IPS-20b (cell line): ENCODE data around the gene TNFRSF12A.
A peak's percentile ranks its signal among the peaks of the same experiment; 100 is the strongest.

ENCODE experiments used
- H3K27ac ChIP-seq: one replicate; pipeline ENCODE4 v1.5.1; 2013; ENCODE audit warnings: low read length
- H3K27me3 ChIP-seq: 2 replicates; pipeline ENCODE4 v1.6.1; 2013; ENCODE audit warnings: mild to moderate bottlenecking, low read length, inconsistent platforms; ENCODE audit not compliant: insufficient read depth
- H3K36me3 ChIP-seq: 2 replicates; pipeline ENCODE4 v1.6.1; 2013; ENCODE audit warnings: low read depth, mild to moderate bottlenecking, inconsistent platforms, low read length, moderate library complexity; ENCODE audit not compliant: insufficient read depth
- H3K4me1 ChIP-seq: 2 replicates; pipeline ENCODE4 v1.6.1; 2013; ENCODE audit warnings: mild to moderate bottlenecking, control low read depth, inconsistent platforms, low read length, moderate library complexity; ENCODE audit not compliant: insufficient read depth
- H3K4me3 ChIP-seq: 2 replicates; pipeline ENCODE4 v1.5.1; 2013; ENCODE audit warnings: mild to moderate bottlenecking, low read length, inconsistent platforms
- H3K9ac ChIP-seq: 2 replicates; pipeline ENCODE4 v1.6.1; 2013; ENCODE audit warnings: low read depth, mild to moderate bottlenecking, inconsistent platforms, low read length, moderate library complexity
- H3K9me3 ChIP-seq: 2 replicates; pipeline ENCODE4 v1.6.1; 2013; ENCODE audit warnings: mild to moderate bottlenecking, low read depth, low read length, inconsistent platforms; ENCODE audit not compliant: insufficient read depth

The TNFRSF12A gene

GRCh38 chr16:2977440-2977839 lies 42.7 kb upstream of the TNFRSF12A start:
- H3K27ac ChIP-seq = no peak overlapping the region
- H3K4me3 ChIP-seq = no peak overlapping the region
- peaks cover 11% of the 10 kb centered on the region for H3K4me1 ChIP-seq

GRCh38 chr16:2979669-2980226 lies 40.4 kb upstream of the TNFRSF12A start:
- Histone ChIP-seq H3K27me3 (no peaks in the 10 kb centered on the region), H3K36me3 (peaks cover 35% of the 10 kb centered on the region), H3K9ac (peak overlapping the region; percentile 93; the same call in 1 of the 2 replicates), H3K4me3 (peak overlapping the region; percentile 81), H3K9me3 (no peaks in the 10 kb centered on the region), H3K27ac (no peak overlapping the region), H3K4me1 (peaks cover 12% of the 10 kb centered on the region)

More at GRCh38 chr16:2977440-2977839, 42.7 kb upstream of the TNFRSF12A start:
- peaks cover 58% of the 10 kb centered on the region for H3K36me3 ChIP-seq
- H3K9ac ChIP-seq = no peak overlapping the region
- H3K9me3 ChIP-seq = no peaks in the 10 kb centered on the region
- no peaks in the 10 kb centered on the region for H3K27me3 ChIP-seq

GRCh38 chr16:2980227-2981176 lies 39.7 kb upstream of the TNFRSF12A start, which contains the start of gene PKMYT1:
Gene PKMYT1, minus strand, starts transcription at chr16:2980446. Its CDS starts 789 bp downstream, at chr16:2979657.
- peak within 1 kb of the TSS; percentile 81 for H3K4me3 ChIP-seq
- H3K4me1 ChIP-seq = peaks cover 12% of the 10 kb centered on the region

GRCh38 chr16:2981177-2981898 lies 38.8 kb upstream of the TNFRSF12A start:
- Histone ChIP-seq H3K27ac (peak overlapping the region; percentile 89), H3K9me3 (no peaks in the 10 kb centered on the region), H3K27me3 (no peaks in the 10 kb centered on the region), H3K36me3 (peaks cover 19% of the 10 kb centered on the region), H3K4me1 (peaks cover 12% of the 10 kb centered on the region), H3K9ac (peak overlapping the region; percentile 93), H3K4me3 (peak overlapping the region; percentile 81)

More at GRCh38 chr16:2980227-2981176, 39.7 kb upstream of the TNFRSF12A start, which contains the start of gene PKMYT1:
- Histone ChIP-seq H3K9ac (peak within 1 kb of the TSS; percentile 93), H3K36me3 (peaks cover 28% of the 10 kb centered on the region), H3K27me3 (no peaks in the 10 kb centered on the region), H3K27ac (peak within 1 kb of the TSS; percentile 89), H3K9me3 (no peaks in the 10 kb centered on the region)

- Histone ChIP-seq H3K36me3 (peaks cover 14% of the 10 kb centered on the region), H3K27ac (peak overlapping the region; percentile 89), H3K9ac (peak overlapping the region; percentile 93; the same call in 1 of the 2 replicates), H3K4me3 (peak overlapping the region; percentile 81), H3K27me3 (no peaks in the 10 kb centered on the region), H3K9me3 (no peaks in the 10 kb centered on the region), H3K4me1 (peaks cover 12% of the 10 kb centered on the region)
These were observed 38.3 kb upstream of the TNFRSF12A start for GRCh38 chr16:2981899-2982250.

GRCh38 chr16:2982402-2982801 lies 37.8 kb upstream of the TNFRSF12A start:
- peaks cover 12% of the 10 kb centered on the region for H3K4me1 ChIP-seq
- H3K36me3 ChIP-seq = peaks cover 9% of the 10 kb centered on the region
- no peaks in the 10 kb centered on the region for H3K27me3 ChIP-seq
- no peak overlapping the region; the same call in 1 of the 2 replicates for H3K9ac ChIP-seq
- H3K4me3 ChIP-seq = no peak overlapping the region
- H3K27ac ChIP-seq = no peak overlapping the region
- no peaks in the 10 kb centered on the region for H3K9me3 ChIP-seq

GRCh38 chr16:2983706-2984136 lies 36.4 kb upstream of the TNFRSF12A start:
- no peak overlapping the region for H3K9ac ChIP-seq
- no peaks in the 10 kb centered on the region for H3K9me3 ChIP-seq
- no peak overlapping the region for H3K27ac ChIP-seq
- no peaks in the 10 kb centered on the region for H3K27me3 ChIP-seq
- H3K4me3 ChIP-seq = no peak overlapping the region
- peaks cover 12% of the 10 kb centered on the region for H3K4me1 ChIP-seq
- H3K36me3 ChIP-seq = no peaks in the 10 kb centered on the region

GRCh38 chr16:2985462-2985861 lies 34.7 kb upstream of the TNFRSF12A start:
- no peak overlapping the region for H3K9ac ChIP-seq
- no peaks in the 10 kb centered on the region; the same call in 1 of the 2 replicates for H3K27me3 ChIP-seq
- peaks cover 16% of the 10 kb centered on the region for H3K4me1 ChIP-seq
- H3K36me3 ChIP-seq = no peaks in the 10 kb centered on the region
- H3K9me3 ChIP-seq = no peaks in the 10 kb centered on the region
- no peak overlapping the region for H3K27ac ChIP-seq
- no peak overlapping the region for H3K4me3 ChIP-seq

- Histone ChIP-seq H3K27me3 (no peaks in the 10 kb centered on the region; the same call in 1 of the 2 replicates), H3K27ac (no peak overlapping the region), H3K4me3 (no peak overlapping the region), H3K36me3 (no peaks in the 10 kb centered on the region), H3K4me1 (peaks cover 15% of the 10 kb centered on the region), H3K9me3 (no peaks in the 10 kb centered on the region), H3K9ac (no peak overlapping the region)
These were observed 34.2 kb upstream of the TNFRSF12A start for GRCh38 chr16:2985893-2986355.

- Histone ChIP-seq H3K9ac (no peak overlapping the region), H3K36me3 (no peaks in the 10 kb centered on the region), H3K9me3 (no peaks in the 10 kb centered on the region), H3K27ac (no peak overlapping the region), H3K27me3 (no peaks in the 10 kb centered on the region; the same call in 1 of the 2 replicates), H3K4me1 (peaks cover 9% of the 10 kb centered on the region), H3K4me3 (no peak overlapping the region)
These were observed 33.5 kb upstream of the TNFRSF12A start for GRCh38 chr16:2986623-2987188.

- Histone ChIP-seq H3K36me3 (no peaks in the 10 kb centered on the region), H3K9ac (no peak overlapping the region), H3K27me3 (no peaks in the 10 kb centered on the region; the same call in 1 of the 2 replicates), H3K9me3 (no peaks in the 10 kb centered on the region), H3K4me1 (peaks cover 6% of the 10 kb centered on the region), H3K4me3 (no peak overlapping the region), H3K27ac (no peak overlapping the region)
These were observed 32.9 kb upstream of the TNFRSF12A start for GRCh38 chr16:2987286-2987685.
